ENCODE data around the gene C2orf72. TPM values are rescaled to one million over a fixed set of nuclear protein-coding genes. Genes with fewer than 3 reads are reported as not detected.

Gene C2orf72
- total and polyA plus RNA-seq, 2 of the 4 experiments (the other 2 are of a cell fraction): 0.09 to 0.18 TPM

GRCh38 chr2:231017231-231017598 is 20.1 kb upstream of the C2orf72 start:
- no peak overlapping the region for H3K23ac ChIP-seq (ENCODE audit: low read depth, low read length)
- dilution Hi-C loops (cut with HindIII; ENCODE audit: low sequenced_read_pairs, unreplicated experiment): no loop called here
- no peak overlapping the region for H3K4ac ChIP-seq (ENCODE audit: low read depth, low read length)
- no peaks in the 10 kb centered on the region for H3K9me1 ChIP-seq (ENCODE audit: insufficient read depth, low read length)
- no peak overlapping the region for H2BK120ac ChIP-seq (ENCODE audit: low read depth, low read length)
- no peak overlapping the region for H4K8ac ChIP-seq (ENCODE audit: low read depth in 2 of 2, low read length in 2 of 2)
- H2AK5ac ChIP-seq (ENCODE audit: low read depth, low read length): no peak overlapping the region
- no peaks in the 10 kb centered on the region for H3K79me1 ChIP-seq (ENCODE audit: low read depth in 1 of 2, low read length in 2 of 2)
- no peak overlapping the region for H2AFZ ChIP-seq (replicated peaks; ENCODE audit: low read length, poor library complexity)
- no peak overlapping the region for H3K27ac ChIP-seq (ENCODE audit: insufficient read depth, low read length)
- H3K9me3 ChIP-seq (ENCODE audit: control insufficient read depth, insufficient read depth, low read length): no peaks in the 10 kb centered on the region
- no peak overlapping the region for H3K14ac ChIP-seq (replicated peaks; ENCODE audit: low read depth, low read length)
- no TSS peak for BruUV-seq (replicated peaks)
- intact Hi-C loops (cut with micrococcal nuclease): loop anchor here (10.0 kb wide), 1 partner anchor 62 kb away; no protein-coding TSS in a partner anchor
- H4K20me1 ChIP-seq (ENCODE audit: insufficient read depth, low read length): no peaks in the 10 kb centered on the region
- no peak overlapping the region for H4K5ac ChIP-seq (ENCODE audit: low read depth, low read length)
- no peak overlapping the region for H4K91ac ChIP-seq (ENCODE audit: insufficient read depth, low read depth, low read length)
- H3K9ac ChIP-seq (ENCODE audit: low read depth, low read length): no peak overlapping the region
- no peak overlapping the region for H2AK9ac ChIP-seq (replicated peaks; ENCODE audit: low read depth, low read length, poor library complexity)
- H2BK15ac ChIP-seq (ENCODE audit: low read depth, low read length): no peak overlapping the region
- in situ Hi-C loops (cut with MboI; ENCODE audit: low sequenced_read_pairs): no loop called here
- no peak for DNase-seq
- ATAC-seq (ENCODE audit: low read depth): no peak
- CTCF ChIA-PET: no interaction called here
- no peak overlapping the region for H2BK5ac ChIP-seq (ENCODE audit: low read depth, low read length, poor library complexity, severe bottlenecking)
- TF ChIP-seq CTCF (conservative IDR thresholded peaks at IDR 0.05; ENCODE audit: low read depth, low read length) (no peak), CEBPB (IDR thresholded peaks at IDR 0.05; ENCODE audit: low read depth, low read length) (no peak), CHD1 (IDR thresholded peaks at IDR 0.05; ENCODE audit: low read depth, low read length) (no peak), MAZ (IDR thresholded peaks at IDR 0.05; ENCODE audit: borderline replicate concordance, low read depth, low read length) (no peak), USF2 (IDR thresholded peaks at IDR 0.05; ENCODE audit: low read depth, low read length) (no peak), NFE2L2 (IDR thresholded peaks at IDR 0.05; ENCODE audit: low read depth, low read length) (no peak), RAD21 (IDR thresholded peaks at IDR 0.05; ENCODE audit: low read length) (no peak), POLR2A (IDR thresholded peaks at IDR 0.05; ENCODE audit: low read depth, low read length) (no peak), RFX5 (IDR thresholded peaks at IDR 0.05; ENCODE audit: low read depth, low read length) (no peak), FOS (IDR thresholded peaks at IDR 0.05; ENCODE audit: low read depth, low read length) (no peak), MAFK (IDR thresholded peaks at IDR 0.05; ENCODE audit: low read depth, low read length) (no peak), SMC3 (IDR thresholded peaks at IDR 0.05; ENCODE audit: low read depth, low read length) (no peak), RCOR1 (IDR thresholded peaks at IDR 0.05; ENCODE audit: insufficient replicate concordance, low read length) (no peak), BHLHE40 (IDR thresholded peaks at IDR 0.05; ENCODE audit: low read depth, low read length) (no peak), MXI1 (IDR thresholded peaks at IDR 0.05; ENCODE audit: borderline replicate concordance, low read depth, low read length) (no peak)
- TF ChIP-seq, protein P1, sequence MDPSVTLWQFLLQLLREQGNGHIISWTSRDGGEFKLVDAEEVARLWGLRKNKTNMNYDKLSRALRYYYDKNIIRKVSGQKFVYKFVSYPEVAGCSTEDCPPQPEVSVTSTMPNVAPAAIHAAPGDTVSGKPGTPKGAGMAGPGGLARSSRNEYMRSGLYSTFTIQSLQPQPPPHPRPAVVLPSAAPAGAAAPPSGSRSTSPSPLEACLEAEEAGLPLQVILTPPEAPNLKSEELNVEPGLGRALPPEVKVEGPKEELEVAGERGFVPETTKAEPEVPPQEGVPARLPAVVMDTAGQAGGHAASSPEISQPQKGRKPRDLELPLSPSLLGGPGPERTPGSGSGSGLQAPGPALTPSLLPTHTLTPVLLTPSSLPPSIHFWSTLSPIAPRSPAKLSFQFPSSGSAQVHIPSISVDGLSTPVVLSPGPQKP (IDR thresholded peaks at IDR 0.05; ENCODE audit: borderline replicate concordance, low read depth, low read length): no peak
- no peak overlapping the region for H3K56ac ChIP-seq (ENCODE audit: extremely low read depth, insufficient read depth, low read length)
- WGBS, 2 experiments (ENCODE audit: extremely low coverage in 2 of 2, insufficient read length in 1 of 2): 38% methylated on average over 2 of the region's 4 CpGs; no CpG with 5 or more reads in 1 of the 2 experiments
- no peaks in the 10 kb centered on the region for H3K36me3 ChIP-seq (ENCODE audit: control insufficient read depth, insufficient read depth, low read length)
- peaks cover 39% of the 10 kb centered on the region for H3K27me3 ChIP-seq (ENCODE audit: control insufficient read depth, insufficient read depth, low read length)
- H2BK20ac ChIP-seq (ENCODE audit: low read depth, low read length): no peak overlapping the region
- POLR2A ChIA-PET (ENCODE audit: unreplicated experiment): no interaction called here
- no peak overlapping the region for H3K4me2 ChIP-seq (ENCODE audit: low read depth, low read length)
- no peaks in the 10 kb centered on the region for H3K4me1 ChIP-seq (ENCODE audit: control insufficient read depth, insufficient read depth, low read length)
- no peak overlapping the region for H3K18ac ChIP-seq (ENCODE audit: low read depth, low read length)
- H3K4me3 ChIP-seq (ENCODE audit: insufficient read depth, low read depth, low read length): no peak overlapping the region

Data from IMR-90 (cell line).